ENCODE measurements around the gene ODF2L. TPM values are rescaled to one million over a fixed set of nuclear protein-coding genes. Genes with fewer than 3 reads are reported as not detected.
"Not testable (repeated sequence)": the region's sequence is repeated elsewhere in the genome, so short reads cannot be mapped to it uniquely, and the experiment has no call there.

ODF2L gene
- polyA plus RNA-seq, 3 donors, result 6.4 to 50.8 (median 13.8) TPM

DNA sequence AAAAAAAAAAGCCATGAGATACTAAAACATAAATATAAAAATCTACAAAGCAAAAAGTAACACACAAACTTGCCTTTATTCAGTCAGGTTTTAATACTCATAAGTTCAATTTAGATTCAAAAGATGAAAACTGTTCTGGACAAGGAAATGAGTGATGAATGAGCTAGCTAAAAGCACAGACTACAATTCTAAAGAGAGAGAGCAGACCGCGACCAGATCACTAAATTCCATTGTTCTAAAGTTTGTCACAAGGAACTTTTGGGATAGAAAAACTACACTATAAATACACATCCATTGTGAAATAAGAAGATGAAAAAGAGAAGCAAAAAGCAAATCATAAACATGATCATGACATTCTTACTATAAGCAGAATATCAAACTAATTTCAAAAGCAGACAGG is 1.7 kb downstream of the ODF2L start:
- H3K27ac ChIP-seq (ENCODE audit: low read depth, low read length), result no peak overlapping the region
- 60 to 67% (median 60%) methylated on average over 2 of the region's 2 CpGs for WGBS, 3 donors

- no peak overlapping the region for H3K27ac ChIP-seq (ENCODE audit: low read depth, low read length)
Measured at GRCh38 chr1:86389307-86389706, 6.8 kb downstream of the ODF2L start.

GRCh38 chr1:86388777-86389176 is 7.3 kb downstream of the ODF2L start:
- no peak overlapping the region for H3K27ac ChIP-seq (ENCODE audit: low read depth, low read length)

- 90 to 94% (median 94%) methylated on average over 3 of the region's 3 CpGs for WGBS, 3 donors
- H3K27ac ChIP-seq (ENCODE audit: low read depth, low read length), result no peak overlapping the region
Measured at GRCh38 chr1:86387916-86388627, 8.1 kb downstream of the ODF2L start.

- H3K27ac ChIP-seq (ENCODE audit: low read depth, low read length), result no peak overlapping the region
- WGBS, 3 donors, result 15 to 68% (median 28%) methylated on average over 1 of the region's 1 CpG
Measured at GRCh38 chr1:86382878-86383277, 13.2 kb downstream of the ODF2L start.

DNA sequence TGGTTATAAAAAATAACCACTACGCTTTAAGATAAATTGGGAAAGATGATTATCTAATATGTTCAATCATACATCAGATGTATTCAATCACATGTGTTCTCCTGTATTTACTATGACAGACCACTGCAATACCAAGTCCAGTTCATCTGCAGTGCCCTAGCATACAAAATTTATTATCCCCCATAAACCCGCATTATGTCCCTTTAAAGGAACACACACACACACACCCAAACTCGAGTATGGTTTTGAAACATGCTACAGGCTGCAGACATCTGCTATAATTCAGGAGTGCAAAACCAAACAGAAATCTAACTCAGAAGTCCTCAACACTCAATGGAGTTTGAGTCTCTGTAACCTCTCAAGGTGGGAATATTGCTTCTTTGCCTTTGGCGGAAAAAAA is 14.9 kb downstream of the ODF2L start:
- 64 to 82% (median 69%) methylated on average over 4 of the region's 4 CpGs for WGBS, 3 donors
- no peak overlapping the region for H3K27ac ChIP-seq (ENCODE audit: low read depth, low read length)

- H3K27ac ChIP-seq (ENCODE audit: low read depth, low read length), result no peak overlapping the region
- WGBS, 3 donors, result 7 to 9% (median 7%) methylated on average over 4 of the region's 4 CpGs
Measured at GRCh38 chr1:86380257-86380861, 15.8 kb downstream of the ODF2L start.

- WGBS, 3 donors, result 86 to 95% (median 87%) methylated on average over 1 of the region's 1 CpG
- H3K27ac ChIP-seq (ENCODE audit: low read depth, low read length), result no peak overlapping the region
Measured at GRCh38 chr1:86378813-86379212, 17.3 kb downstream of the ODF2L start.

GRCh38 chr1:86377341-86377740 is 18.8 kb downstream of the ODF2L start:
- 92 to 100% (median 100%) methylated on average over 1 of the region's 1 CpG for WGBS, 3 donors
- H3K27ac ChIP-seq (ENCODE audit: low read depth, low read length), result no peak overlapping the region

- no peak overlapping the region for H3K27ac ChIP-seq (ENCODE audit: low read depth, low read length)
- WGBS, 3 donors, result 87 to 88% (median 88%) methylated on average over 1 of the region's 1 CpG
Measured at GRCh38 chr1:86375688-86376087, 20.4 kb downstream of the ODF2L start.

DNA sequence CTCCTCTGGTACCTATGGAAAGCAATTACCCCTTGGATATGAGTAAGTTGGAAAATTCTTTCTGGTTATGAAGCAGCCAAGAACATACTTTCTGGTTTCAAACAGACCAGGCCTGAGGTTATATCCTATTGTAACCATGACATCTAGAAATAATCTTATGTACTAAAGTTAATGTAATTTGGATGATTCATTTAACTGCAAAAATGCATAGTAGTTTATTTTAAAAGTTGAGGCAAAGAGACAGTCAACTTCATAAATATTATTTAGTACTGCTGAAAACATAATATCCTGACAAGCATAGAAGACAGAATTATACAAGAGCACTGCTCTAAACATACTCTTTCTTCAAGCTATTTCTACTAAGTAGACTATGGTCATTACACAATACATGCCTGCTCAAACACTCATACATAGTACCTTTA is 25.5 kb downstream of the ODF2L start:
- no peak overlapping the region for H3K27ac ChIP-seq (ENCODE audit: low read depth, low read length)

GRCh38 chr1:86365896-86366295 is 30.2 kb downstream of the ODF2L start:
- H3K27ac ChIP-seq (ENCODE audit: low read depth, low read length), result no peak overlapping the region
- WGBS, 3 donors, result 87 to 92% (median 90%) methylated on average over 6 of the region's 6 CpGs

DNA sequence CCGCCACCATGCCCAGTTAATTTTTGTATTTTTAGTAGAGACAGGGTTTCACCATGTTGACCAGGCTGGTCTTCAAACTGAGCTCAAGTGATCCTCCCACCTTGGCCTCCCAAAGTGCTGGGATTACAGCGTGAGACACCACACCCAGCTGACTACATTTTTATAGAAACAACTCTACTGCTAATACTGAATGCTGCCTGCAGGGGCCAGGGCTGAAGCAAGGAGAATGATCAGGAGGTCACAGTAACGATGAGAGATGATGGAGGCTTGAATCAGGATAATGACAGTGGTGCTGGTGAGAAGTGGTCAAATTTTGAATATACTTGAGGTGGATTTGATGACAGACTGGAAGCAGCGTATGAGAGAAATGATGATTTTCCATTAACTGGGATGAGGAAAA is 33.3 kb downstream of the ODF2L start:
- WGBS, 3 donors, result 95 to 99% (median 98%) methylated on average over 4 of the region's 4 CpGs
- no peak overlapping the region for H3K27ac ChIP-seq (ENCODE audit: low read depth, low read length)

- 88 to 96% (median 91%) methylated on average over 5 of the region's 5 CpGs for WGBS, 3 donors
- no peak overlapping the region for H3K27ac ChIP-seq (ENCODE audit: low read depth, low read length)
Measured at GRCh38 chr1:86357796-86358195, 38.3 kb downstream of the ODF2L start.

- H3K27ac ChIP-seq (ENCODE audit: low read depth, low read length), result no peak overlapping the region
- WGBS, 3 donors, result 87 to 91% (median 89%) methylated on average over 10 of the region's 10 CpGs
Measured at GRCh38 chr1:86356247-86356646, 39.9 kb downstream of the ODF2L start.

DNA sequence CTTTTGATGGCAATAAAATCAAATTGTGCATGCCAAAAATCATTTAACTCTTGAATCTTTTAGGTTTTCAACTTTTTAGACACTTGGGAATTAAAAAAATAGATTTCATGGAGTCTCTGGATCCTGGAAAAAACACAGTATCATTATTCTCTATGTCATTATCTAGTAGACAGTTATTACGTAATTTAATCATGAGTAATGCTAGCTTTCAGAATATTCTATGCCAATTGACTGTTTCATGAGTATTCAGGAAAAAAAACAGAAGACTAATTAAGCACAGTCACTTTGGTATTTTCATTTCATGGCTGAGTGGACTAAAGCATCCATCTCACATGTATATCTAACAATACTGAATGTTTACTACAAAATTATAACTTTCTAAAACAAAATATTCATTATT is 44.0 kb downstream of the ODF2L start:
- 72 to 100% (median 86%) methylated on average over 1 of the region's 1 CpG for WGBS, 3 donors
- no peak overlapping the region for H3K27ac ChIP-seq (ENCODE audit: low read depth, low read length)

- WGBS, 3 donors, result 93 to 97% (median 94%) methylated on average over 3 of the region's 3 CpGs
- H3K27ac ChIP-seq (ENCODE audit: low read depth, low read length), result not testable (repeated sequence)
Measured at GRCh38 chr1:86350230-86350629, 45.9 kb downstream of the ODF2L start.

DNA sequence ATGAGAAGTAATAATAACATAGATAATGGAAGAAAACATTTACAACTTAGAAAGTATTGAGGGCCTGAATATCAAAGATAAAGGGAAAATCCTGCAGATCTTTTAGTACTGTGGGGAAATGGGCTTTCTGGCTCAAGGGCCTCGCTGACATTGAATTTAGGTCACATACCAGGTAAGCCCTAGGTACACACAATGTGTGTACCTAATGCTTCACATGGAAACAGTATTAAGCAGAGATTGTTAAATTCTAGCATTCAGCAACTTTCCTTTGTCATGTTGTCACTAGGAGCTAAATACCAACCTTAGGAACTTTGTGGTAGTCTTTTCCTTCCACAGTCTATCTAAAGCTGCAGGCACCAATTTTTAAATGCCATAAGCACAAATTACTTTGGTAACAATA is 49.7 kb downstream of the ODF2L start:
- 91 to 94% (median 92%) methylated on average over 1 of the region's 1 CpG for WGBS, 3 donors
- no peak overlapping the region for H3K27ac ChIP-seq (ENCODE audit: low read depth, low read length)

DNA sequence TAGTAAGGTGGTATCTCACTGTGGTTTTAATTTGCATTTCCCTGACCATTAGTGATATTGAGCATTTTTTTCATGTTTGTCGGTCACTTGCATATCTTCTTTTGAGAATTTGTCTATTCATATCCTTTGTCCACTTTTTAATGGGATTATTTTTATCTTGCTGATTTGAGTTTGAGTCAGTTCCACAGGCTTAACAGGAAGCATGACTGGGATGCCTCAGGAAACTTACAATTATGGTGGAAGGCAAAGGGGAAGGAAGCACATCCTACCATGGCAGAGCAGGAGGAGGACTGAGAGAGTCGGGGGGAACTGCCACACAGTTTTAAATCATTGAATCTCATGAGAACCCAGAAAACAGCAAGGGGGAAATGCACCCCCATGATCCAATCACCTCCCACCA is 51.1 kb downstream of the ODF2L start:
- H3K27ac ChIP-seq (ENCODE audit: low read depth, low read length), result no peak overlapping the region
- WGBS, 3 donors, result 68 to 84% (median 69%) methylated on average over 2 of the region's 2 CpGs

GRCh38 chr1:86339906-86340305 is 56.2 kb downstream of the ODF2L start:
- no peak overlapping the region for H3K27ac ChIP-seq (ENCODE audit: low read depth, low read length)
- 88 to 96% (median 94%) methylated on average over 7 of the region's 7 CpGs for WGBS, 3 donors
